Neural progenitor cell (in vitro differentiated cells): Measurements from ENCODE around the gene BBIP1. TPM values are rescaled to one million over a fixed set of nuclear protein-coding genes. Genes with fewer than 3 reads are reported as not detected.

Experiments
- DNase-seq: peaks from one replicate; pipeline ENCODE4 v3.0.0-alpha.2; 2016; ENCODE audit warnings: low spot score
- H2AFZ ChIP-seq: fragments of 200-600 bp; sonication (generic); replicated peaks from 2 replicates; pipeline ENCODE4 v1.6.1; 2016; ENCODE audit warnings: antibody characterized with exemption
- H3F3A ChIP-seq: fragments of 200-600 bp; sonication (generic); 2 replicates; pipeline ENCODE4 v1.6.1; 2016; ENCODE audit warnings: antibody characterized with exemption, low read depth
- H3K27ac ChIP-seq: fragments of 200-600 bp; sonication (generic); 2 replicates; pipeline ENCODE4 v1.5.1; 2016; ENCODE audit warnings: mild to moderate bottlenecking
- H3K27me3 ChIP-seq: fragments of 200-600 bp; sonication (generic); 2 replicates; pipeline ENCODE4 v1.6.1; 2016; ENCODE audit warnings: mild to moderate bottlenecking, moderate library complexity
- H3K36me3 ChIP-seq: fragments of 200-600 bp; sonication (generic); 2 replicates; pipeline ENCODE4 v1.5.1; 2016
- H3K4me1 ChIP-seq: fragments of 200-600 bp; sonication (generic); 2 replicates; pipeline ENCODE4 v1.6.1; 2016; ENCODE audit warnings: mixed run types
- H3K4me2 ChIP-seq: fragments of 200-600 bp; sonication (generic); 2 replicates; pipeline ENCODE4 v1.6.1; 2016
- H3K4me3 ChIP-seq: fragments of 200-600 bp; sonication (generic); 2 replicates; pipeline ENCODE4 v1.5.1; 2016
- H3K79me2 ChIP-seq: fragments of 200-600 bp; sonication (generic); 2 replicates; pipeline ENCODE4 v1.6.1; 2016; ENCODE audit warnings: low read depth
- H3K9ac ChIP-seq: fragments of 200-600 bp; sonication (generic); 2 replicates; pipeline ENCODE4 v1.6.1; 2016
- H3K9me3 ChIP-seq: fragments of 200-600 bp; sonication (generic); 2 replicates; pipeline ENCODE4 v1.5.1; 2016; ENCODE audit warnings: low read depth
- H4K20me1 ChIP-seq: fragments of 200-600 bp; sonication (generic); 2 replicates; pipeline ENCODE4 v1.6.1; 2016; ENCODE audit warnings: low read depth
- H3K27ac Mint-ChIP-seq: 3 replicates; pipeline ENCODE4 v1.8.0; 2021; ENCODE audit warnings: mixed read lengths
- H3K27me3 Mint-ChIP-seq: 2 replicates; pipeline ENCODE4 v1.8.0; 2022; ENCODE audit warnings: low read depth, mild to moderate bottlenecking, inconsistent platforms, moderate library complexity, mixed read lengths; ENCODE audit not compliant: insufficient read depth
- H3K36me3 Mint-ChIP-seq: 3 replicates; pipeline ENCODE4 v1.8.0; 2021; ENCODE audit warnings: mixed read lengths
- H3K4me1 Mint-ChIP-seq: 3 replicates; pipeline ENCODE4 v1.8.0; 2021; ENCODE audit warnings: mixed read lengths
- H3K4me3 Mint-ChIP-seq: 3 replicates; pipeline ENCODE4 v1.8.0; 2021; ENCODE audit warnings: mild to moderate bottlenecking, moderate library complexity, mixed read lengths
- H3K9me3 Mint-ChIP-seq: 3 replicates; pipeline ENCODE4 v1.8.0; 2020; ENCODE audit warnings: mixed read lengths
- CTCF ChIP-seq: fragments of 200-600 bp; sonication (generic); IDR thresholded peaks from 2 replicates; pipeline ENCODE4 v1.5.1; 2017; ENCODE audit warnings: antibody characterized with exemption, mild to moderate bottlenecking
- EZH2 ChIP-seq: fragments of 200-600 bp; sonication (generic); IDR thresholded peaks from 2 replicates; pipeline ENCODE4 v1.6.1; 2017; ENCODE audit warnings: antibody characterized with exemption, mild to moderate bottlenecking, moderate library complexity
- EZH2phosphoT487 ChIP-seq: fragments of 200-600 bp; sonication (generic); IDR thresholded peaks from 2 replicates; pipeline ENCODE4 v1.6.1; 2017; ENCODE audit warnings: antibody characterized with exemption
- total RNA-seq: library from RNA; depleted of rRNA; stranded (reverse); fragments of >200 nt; gene quantifications from 2 replicates; pipeline ENCODE4 v1.2.3, GENCODE V29; 2015; ENCODE audit warnings: low replicate concordance

BBIP1 gene
- total RNA-seq, 1 donor from 2014 or later: 58.4 TPM

DNA sequence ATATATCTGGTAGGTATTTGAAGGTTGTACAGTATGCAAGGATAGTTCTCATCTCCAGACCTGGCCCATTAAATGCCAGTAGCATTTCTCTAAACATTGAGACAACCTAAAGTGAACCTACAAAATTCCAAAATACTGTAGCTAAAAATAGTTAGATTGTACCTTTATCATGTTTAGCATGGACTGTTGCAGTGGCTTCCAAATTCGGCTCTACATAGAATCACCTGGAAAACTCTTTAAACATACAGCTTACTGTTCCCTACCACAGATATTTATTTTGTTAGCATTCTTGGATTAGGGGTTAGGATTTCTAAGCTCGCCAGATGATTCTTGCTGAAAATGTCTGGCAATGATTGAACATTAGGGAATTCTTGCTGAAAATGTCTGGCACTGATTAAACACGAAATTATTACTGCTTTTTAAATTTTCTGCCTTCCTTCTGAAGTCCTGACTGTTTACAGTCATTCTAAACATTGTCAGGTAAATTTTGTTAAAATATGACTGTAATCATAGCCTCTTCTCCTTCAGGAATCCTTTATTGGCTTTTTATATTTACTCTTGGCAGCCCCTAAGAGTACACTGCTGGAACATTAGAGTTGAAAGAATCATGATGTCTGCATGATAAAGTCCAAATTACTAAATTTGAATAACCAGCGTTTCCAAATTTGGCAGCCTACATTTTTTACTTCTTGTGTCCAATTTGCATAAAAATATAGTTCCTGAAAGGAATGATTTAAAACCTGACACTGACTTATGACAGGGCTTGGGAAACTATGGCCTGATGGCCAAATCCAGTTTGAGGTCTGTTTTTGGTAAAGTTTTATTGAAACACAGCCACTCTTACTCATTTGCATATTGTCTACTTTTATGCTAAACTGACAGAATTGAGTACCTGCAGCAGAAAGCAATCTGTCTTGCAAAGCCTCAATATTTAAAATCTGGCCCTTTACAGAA, 40.7 kb upstream of the BBIP1 start:
- Histone ChIP-seq H3K4me1 (peaks cover 4% of the 10 kb centered on the region), H3K4me3 (no peak overlapping the region), H3K9ac (no peak overlapping the region), H4K20me1 (peaks cover 69% of the 10 kb centered on the region), H3K27me3 (no peaks in the 10 kb centered on the region), H2AFZ (no peak overlapping the region), H3K4me2 (no peak overlapping the region), H3K9me3 (no peaks in the 10 kb centered on the region), H3F3A (peaks cover 8% of the 10 kb centered on the region), H3K36me3 (no peaks in the 10 kb centered on the region), H3K79me2 (peaks cover 100% of the 10 kb centered on the region), H3K27ac (no peak overlapping the region)
- no peak overlapping the region for H3K4me3 Mint-ChIP-seq
- no peaks in the 10 kb centered on the region for H3K4me1 Mint-ChIP-seq
- TF ChIP-seq CTCF (no peak), EZH2phosphoT487 (no peak), EZH2 (no peak)
- H3K27ac Mint-ChIP-seq: no peak overlapping the region
- DNase-seq: no peak
- no peaks in the 10 kb centered on the region for H3K36me3 Mint-ChIP-seq
- no peaks in the 10 kb centered on the region for H3K9me3 Mint-ChIP-seq
- H3K27me3 Mint-ChIP-seq: no peaks in the 10 kb centered on the region

- no peak overlapping the region for H3K4me2 ChIP-seq
- no peaks in the 10 kb centered on the region for H3K27me3 Mint-ChIP-seq
- no peaks in the 10 kb centered on the region for H3K36me3 ChIP-seq
- TF ChIP-seq CTCF (no peak), EZH2 (no peak), EZH2phosphoT487 (no peak)
- no peaks in the 10 kb centered on the region for H3K4me1 ChIP-seq
- H3F3A ChIP-seq: no peaks in the 10 kb centered on the region
- peaks cover 7% of the 10 kb centered on the region for H3K36me3 Mint-ChIP-seq
- H3K27ac Mint-ChIP-seq: no peak overlapping the region
- no peaks in the 10 kb centered on the region for H3K4me1 Mint-ChIP-seq
- H3K9me3 ChIP-seq: no peaks in the 10 kb centered on the region
- no peak overlapping the region for H3K4me3 ChIP-seq
- H2AFZ ChIP-seq: no peak overlapping the region
- H3K27ac ChIP-seq: no peak overlapping the region
- H3K9ac ChIP-seq: no peak overlapping the region
- peaks cover 52% of the 10 kb centered on the region for H4K20me1 ChIP-seq
- H3K4me3 Mint-ChIP-seq: no peak overlapping the region
- no peak for DNase-seq
- H3K79me2 ChIP-seq: peaks cover 100% of the 10 kb centered on the region
- no peaks in the 10 kb centered on the region for H3K9me3 Mint-ChIP-seq
- H3K27me3 ChIP-seq: no peaks in the 10 kb centered on the region
These were observed 38.6 kb upstream of the BBIP1 start for GRCh38 chr10:110957606-110958005.

- no peak overlapping the region for H3K4me3 Mint-ChIP-seq
- peaks cover 47% of the 10 kb centered on the region for H3K36me3 Mint-ChIP-seq
- H3K9me3 Mint-ChIP-seq: peaks cover 35% of the 10 kb centered on the region
- peaks cover 12% of the 10 kb centered on the region for H4K20me1 ChIP-seq
- TF ChIP-seq EZH2 (no peak), CTCF (no peak), EZH2phosphoT487 (no peak)
- no peak overlapping the region for H3K4me2 ChIP-seq
- H2AFZ ChIP-seq: no peak overlapping the region
- no peaks in the 10 kb centered on the region for H3K4me1 Mint-ChIP-seq
- H3K27me3 Mint-ChIP-seq: no peaks in the 10 kb centered on the region
- H3K9ac ChIP-seq: no peak overlapping the region
- H3K4me3 ChIP-seq: no peak overlapping the region
- H3F3A ChIP-seq: no peaks in the 10 kb centered on the region
- no peak overlapping the region for H3K27ac ChIP-seq
- no peaks in the 10 kb centered on the region for H3K36me3 ChIP-seq
- H3K27me3 ChIP-seq: no peaks in the 10 kb centered on the region
- no peak overlapping the region for H3K27ac Mint-ChIP-seq
- no peak for DNase-seq
- H3K79me2 ChIP-seq: peaks cover 96% of the 10 kb centered on the region
- H3K9me3 ChIP-seq: no peaks in the 10 kb centered on the region
- no peaks in the 10 kb centered on the region for H3K4me1 ChIP-seq
These were observed 32.4 kb upstream of the BBIP1 start for GRCh38 chr10:110951381-110951780.
